Stimulated activated CD8-positive, alpha-beta memory T cell treated with anti-CD3 and anti-CD28 coated beads, Interleukin-15, amount 100 ng/mL, for 4 hours (primary cell): ENCODE data around the gene PLEKHO1.
"Not testable (repeated sequence)": the region's sequence is repeated elsewhere in the genome, so short reads cannot be mapped to it uniquely, and the experiment has no call there.

ENCODE experiments used
- DNase-seq, 2 donors: peaks; one replicate each; pipeline ENCODE4 v3.0.0-alpha.2; 2020; ENCODE audit warnings: low read depth in 2 of 2

Gene PLEKHO1, protein sequence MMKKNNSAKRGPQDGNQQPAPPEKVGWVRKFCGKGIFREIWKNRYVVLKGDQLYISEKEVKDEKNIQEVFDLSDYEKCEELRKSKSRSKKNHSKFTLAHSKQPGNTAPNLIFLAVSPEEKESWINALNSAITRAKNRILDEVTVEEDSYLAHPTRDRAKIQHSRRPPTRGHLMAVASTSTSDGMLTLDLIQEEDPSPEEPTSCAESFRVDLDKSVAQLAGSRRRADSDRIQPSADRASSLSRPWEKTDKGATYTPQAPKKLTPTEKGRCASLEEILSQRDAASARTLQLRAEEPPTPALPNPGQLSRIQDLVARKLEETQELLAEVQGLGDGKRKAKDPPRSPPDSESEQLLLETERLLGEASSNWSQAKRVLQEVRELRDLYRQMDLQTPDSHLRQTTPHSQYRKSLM

DNA sequence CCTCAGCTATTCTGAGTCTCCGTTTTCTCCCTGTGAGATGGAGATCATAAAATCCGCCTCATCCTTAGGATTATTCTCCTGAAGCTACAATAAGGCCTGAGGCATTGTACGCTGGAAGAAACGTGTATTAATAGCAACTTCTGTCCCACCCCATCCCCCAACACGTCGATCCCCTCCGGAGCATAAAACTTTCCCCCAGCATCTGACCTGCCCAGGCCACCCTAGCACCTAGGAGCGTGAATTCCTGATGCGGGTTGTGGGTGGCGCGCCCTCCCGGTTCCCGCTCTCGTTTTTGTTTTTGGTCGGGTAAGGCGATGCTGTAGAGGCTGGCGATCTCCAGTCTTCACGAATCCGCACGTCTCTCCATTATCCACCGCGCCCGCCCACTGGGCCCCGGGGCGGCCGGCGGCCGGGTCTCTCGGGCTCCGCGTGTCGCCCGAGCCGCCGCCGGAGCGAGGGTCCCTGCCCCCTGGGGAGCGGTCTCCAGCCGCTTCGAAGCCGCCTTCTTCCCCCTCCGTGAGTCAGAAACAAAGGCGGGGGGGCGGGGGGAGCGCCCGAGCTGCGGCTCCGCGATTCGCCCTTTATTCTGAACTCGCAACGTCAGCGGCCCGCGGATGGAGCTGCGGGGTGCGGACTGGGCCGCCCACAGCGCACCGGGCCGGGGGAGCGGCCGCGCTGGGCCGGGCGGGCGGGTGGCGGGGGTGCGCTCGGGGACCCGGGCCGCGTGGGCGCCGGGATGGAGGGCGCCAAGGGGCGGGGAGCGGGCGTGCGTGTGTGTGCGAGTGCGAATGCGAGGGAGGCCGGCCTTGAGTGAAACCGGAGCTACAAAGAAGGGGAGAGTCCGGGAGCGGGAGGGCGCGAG, at the start of gene PLEKHO1:
Gene PLEKHO1, plus strand, starts transcription at position 646 of the 862 bp plus-strand sequence. CDS start 342 bp downstream, outside the sequence.
- DNase-seq, result peak; percentile 79 to 81

DNA sequence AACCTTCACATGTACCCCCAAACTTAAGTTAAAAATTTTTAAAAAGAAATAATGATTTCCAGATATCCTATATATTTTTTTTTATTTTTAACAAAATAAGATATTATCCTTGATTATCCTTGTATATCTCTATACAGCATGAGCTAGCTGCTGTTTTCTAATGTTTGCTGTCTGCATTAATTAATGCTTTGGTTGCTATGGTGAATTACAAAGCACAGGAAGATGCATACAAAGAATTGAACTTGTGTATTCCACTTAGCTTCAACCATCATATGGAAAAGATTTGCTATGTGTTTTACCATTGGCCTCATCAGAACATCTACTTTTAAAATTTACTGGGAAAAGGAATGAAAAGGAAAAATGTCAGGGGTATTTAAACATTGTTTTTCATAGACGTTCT, 46.7 kb upstream of the PLEKHO1 start:
- no peak for DNase-seq

- DNase-seq, result no peak
Measured at GRCh38 chr1:150106341-150106740, 43.4 kb upstream of the PLEKHO1 start.

- DNase-seq, result no peak
Measured at GRCh38 chr1:150109586-150109985, 40.1 kb upstream of the PLEKHO1 start.

DNA sequence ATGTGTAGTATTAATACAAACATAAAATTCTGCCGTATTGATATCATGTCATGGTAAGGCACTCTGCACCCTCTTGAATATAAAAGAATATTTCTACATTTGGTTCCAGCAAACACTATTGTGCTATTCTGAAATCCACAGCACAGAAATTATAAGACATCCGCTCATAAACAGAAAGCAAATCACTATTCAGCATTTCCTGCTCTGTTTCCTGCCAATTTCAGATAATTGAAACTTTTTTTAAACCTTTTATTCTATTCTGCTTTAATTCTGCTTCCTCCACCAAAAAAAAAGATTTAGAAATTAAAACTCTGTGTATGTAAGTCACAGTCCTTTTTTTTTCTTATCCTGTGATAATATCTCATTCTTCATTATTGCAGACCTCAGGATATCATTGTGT, 39.6 kb upstream of the PLEKHO1 start:
- DNase-seq, result no peak

GRCh38 chr1:150111670-150112069, 38.0 kb upstream of the PLEKHO1 start:
- no peak for DNase-seq

DNA sequence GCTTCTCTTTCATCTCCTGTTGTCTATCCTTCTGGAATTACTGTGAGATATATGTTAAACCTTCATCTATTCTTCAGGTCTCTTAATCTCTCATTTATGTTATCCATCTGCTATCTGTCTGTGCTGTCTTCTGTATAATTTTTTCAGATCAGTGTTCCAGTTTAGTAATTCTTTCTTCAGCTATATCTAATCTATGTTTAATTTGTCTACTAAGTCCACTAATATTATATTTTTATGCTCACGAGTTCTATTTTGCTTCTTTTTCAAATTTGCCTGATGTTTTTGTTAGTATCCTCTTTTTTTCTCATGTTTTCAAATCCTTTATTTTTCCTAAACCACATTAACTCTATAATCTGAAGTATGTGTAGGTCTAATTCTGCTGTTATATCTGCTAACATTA, 34.6 kb upstream of the PLEKHO1 start:
- DNase-seq, result no peak

- DNase-seq, result no peak
Measured at GRCh38 chr1:150118716-150119115, 31.0 kb upstream of the PLEKHO1 start.

GRCh38 chr1:150121236-150121862, 28.4 kb upstream of the PLEKHO1 start:
- no peak for DNase-seq

DNA sequence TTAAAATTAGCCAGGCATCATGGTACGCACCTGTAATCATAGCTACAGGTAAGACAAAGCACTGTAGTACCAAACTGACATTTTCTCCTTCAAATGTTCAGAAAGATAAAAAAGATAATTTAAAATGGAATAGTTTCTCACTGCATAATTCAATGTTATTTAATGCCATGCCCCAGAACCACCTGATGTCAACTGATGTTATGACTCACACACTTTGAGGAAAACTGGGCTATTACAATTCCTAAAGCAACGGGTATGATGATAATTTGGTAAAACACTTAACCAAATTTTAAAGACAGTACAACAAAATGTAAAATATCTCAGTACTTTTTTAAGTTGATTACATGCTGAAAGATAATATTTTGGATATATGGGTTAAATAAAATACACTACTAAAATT, 22.9 kb upstream of the PLEKHO1 start:
- DNase-seq, result no peak

- DNase-seq, result no peak
Measured at GRCh38 chr1:150127464-150127863, 22.3 kb upstream of the PLEKHO1 start.

DNA sequence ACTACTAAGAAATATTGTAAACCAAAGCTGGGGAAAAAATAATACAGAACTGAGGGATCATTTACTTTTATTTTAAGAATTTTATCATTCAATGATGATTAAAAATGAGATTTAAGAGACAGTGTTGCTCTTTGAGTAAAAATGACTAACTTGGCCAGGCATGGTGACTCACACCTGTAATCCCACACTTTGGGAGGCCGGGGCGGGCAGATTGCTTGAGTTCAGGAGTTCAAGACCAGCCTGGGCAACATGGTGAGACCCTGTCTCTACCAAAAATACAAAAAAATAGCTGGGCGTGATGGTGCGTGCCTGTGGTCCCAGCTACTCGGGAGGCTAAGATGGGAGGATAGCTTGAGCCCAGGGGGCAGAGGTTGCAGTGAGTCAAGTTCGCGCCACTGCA, 21.8 kb upstream of the PLEKHO1 start:
- DNase-seq, result no peak

- DNase-seq, result no peak
Measured at GRCh38 chr1:150132372-150132771, 17.3 kb upstream of the PLEKHO1 start.

DNA sequence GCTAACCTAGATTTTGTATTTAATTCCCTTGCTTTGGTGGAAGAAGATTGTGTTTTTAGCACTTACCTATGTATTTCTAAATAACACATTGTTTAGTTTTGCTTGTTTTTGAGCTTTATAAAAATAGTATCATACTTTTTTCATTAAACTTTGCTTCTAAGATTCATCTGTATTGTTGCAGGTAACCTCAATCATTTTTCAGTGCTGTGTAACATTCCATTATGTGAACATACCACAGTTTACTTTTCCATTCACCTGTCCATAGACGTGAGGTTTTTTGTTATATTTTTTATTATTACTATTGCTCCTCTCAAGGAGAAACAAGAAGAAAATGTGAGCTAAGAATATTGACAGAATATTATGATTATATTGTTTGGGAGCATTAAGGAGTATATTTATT, 15.2 kb upstream of the PLEKHO1 start:
- no peak for DNase-seq

- DNase-seq, result not testable (repeated sequence)
Measured at GRCh38 chr1:150135400-150135799, 14.3 kb upstream of the PLEKHO1 start.

GRCh38 chr1:150138044-150138443, 11.7 kb upstream of the PLEKHO1 start:
- DNase-seq, result no peak

DNA sequence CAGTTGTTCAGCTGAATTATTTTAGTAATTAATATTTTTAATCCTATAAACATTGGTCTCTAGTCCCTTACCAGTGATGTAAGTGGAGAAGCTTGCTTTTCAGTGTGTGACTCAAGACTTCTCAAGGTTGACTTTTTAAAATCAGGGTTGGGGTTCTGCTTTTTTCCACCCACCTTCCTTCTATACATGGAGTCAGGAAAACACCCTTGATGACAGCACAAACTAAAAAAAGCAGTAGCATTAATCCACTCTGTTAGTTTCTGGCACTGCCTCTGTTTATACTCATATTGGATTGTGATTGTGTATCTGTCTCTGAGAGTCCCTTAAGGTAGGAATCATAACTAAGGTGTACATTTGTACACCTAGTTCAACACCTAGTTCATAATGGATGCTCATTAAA, 8.3 kb upstream of the PLEKHO1 start:
- DNase-seq, result no peak

GRCh38 chr1:150142083-150142482, 7.6 kb upstream of the PLEKHO1 start:
- no peak for DNase-seq

DNA sequence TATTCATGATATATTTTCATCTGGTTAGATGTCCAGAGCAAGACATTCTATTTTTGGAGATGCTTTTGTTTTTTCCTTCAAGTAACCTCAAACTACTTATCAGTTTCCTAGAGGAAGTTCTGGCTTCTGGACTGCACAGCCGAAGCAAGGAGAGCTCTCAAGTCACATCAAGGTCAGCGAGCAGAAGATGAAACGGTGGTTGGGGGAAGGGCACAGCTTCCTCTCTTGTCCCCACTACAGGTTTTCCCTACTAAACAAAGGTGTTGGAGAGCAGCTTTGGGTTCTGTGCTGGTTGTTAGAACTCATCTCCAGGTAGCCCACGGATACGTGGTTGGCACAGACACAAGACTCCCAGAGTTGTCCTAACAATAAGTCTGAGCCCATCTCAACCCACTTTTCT, 5.1 kb upstream of the PLEKHO1 start:
- DNase-seq, result no peak

DNA sequence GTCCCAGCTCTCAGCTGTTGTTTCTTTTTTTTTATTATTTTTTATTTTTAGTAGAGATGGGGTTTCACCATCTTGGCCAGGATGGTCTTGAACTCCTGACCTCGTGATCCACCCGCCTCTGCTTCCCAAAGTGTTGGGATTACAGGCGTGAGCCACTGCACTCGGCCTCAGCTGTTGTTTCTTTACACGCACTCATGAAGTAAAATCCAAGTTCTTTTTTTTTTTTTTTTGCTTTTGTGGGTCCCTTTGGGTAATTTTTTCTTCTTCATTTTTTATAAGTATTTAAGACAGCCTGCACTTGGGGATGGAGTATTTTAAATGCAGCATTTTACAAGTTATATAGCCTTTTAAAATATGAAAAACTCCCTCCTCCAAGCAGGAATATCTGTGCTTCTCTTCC, 3.7 kb upstream of the PLEKHO1 start:
- DNase-seq, result not testable (repeated sequence)

GRCh38 chr1:150146849-150147542, 2.7 kb upstream of the PLEKHO1 start:
- DNase-seq, result no peak

GRCh38 chr1:150148837-150149270, 862 bp upstream of the PLEKHO1 start:
- no peak for DNase-seq
